ENCODE results near the gene ARMCX5.
A peak's percentile ranks its signal among the peaks of the same experiment; 100 is the strongest.

The ARMCX5 gene

DNA sequence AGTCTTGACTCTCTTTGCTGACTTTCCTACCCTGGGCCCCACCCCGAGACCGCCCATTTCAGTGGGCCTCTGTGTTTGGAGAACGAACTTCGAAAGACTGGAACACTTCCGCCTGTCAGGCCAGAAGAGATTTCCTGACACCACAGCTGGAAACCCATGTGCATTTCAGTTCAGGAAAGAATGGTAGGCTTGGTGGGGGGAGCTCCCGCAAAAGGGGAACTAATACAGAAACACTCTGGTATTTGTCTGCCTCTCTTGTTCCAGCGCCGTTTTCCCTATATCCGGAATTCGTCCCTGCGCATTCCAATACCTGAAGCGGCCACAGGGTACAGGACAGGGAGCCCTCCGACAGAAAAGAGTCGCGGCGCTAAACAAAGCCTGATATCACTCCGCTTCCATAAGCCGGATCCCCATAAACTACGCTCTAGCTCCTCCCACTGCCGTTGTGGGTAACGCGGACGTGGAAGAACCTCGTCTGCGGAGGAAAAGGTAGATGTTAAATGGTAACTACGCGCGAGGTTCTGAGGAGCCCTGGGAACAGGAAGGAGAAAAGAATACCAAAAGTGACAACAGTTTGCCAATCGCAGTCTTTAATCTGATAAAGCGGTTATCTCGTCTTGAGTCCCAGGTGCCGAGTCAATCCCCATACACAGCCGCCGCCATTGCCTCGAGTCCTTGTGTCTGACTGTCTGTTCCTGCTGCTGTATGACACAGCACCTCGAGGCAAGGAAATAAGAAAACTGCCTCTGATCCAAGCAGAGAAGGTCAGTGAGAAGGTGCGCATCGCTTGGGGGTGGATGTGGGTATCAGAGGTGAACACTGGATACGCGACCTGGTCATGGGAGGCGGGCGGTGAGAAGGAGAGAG, at the start of gene ARMCX5:
Gene ARMCX5, plus strand, starts transcription at position 432 of the 867 bp plus-strand sequence. CDS start 2,627 bp downstream, outside the sequence.
- Histone ChIP-seq H3K4me1 (peaks cover 11 to 31% (median 17%) of the 10 kb centered on the region in 10 experiments; a peak in 16 of 20 replicates), H3K9me3 (replicated peaks in 1 of 11) (peaks cover 0 to 11% (median 0%) of the 10 kb centered on the region in 11 experiments; a peak in 2 of 22 replicates), H3K27ac (peak within 1 kb of the TSS; percentile 67 to 88 (median 82); a peak in 21 of 22 replicates), H3K36me3 (peaks cover 11 to 18% (median 15%) of the 10 kb centered on the region in 11 experiments; a peak in 14 of 22 replicates), H3K9ac (peak within 1 kb of the TSS; percentile 77 to 88 (median 83)), H3K4me3 (peak within 1 kb of the TSS; percentile 60 to 78 (median 72)), H3K27me3 (no peaks in the 10 kb centered on the region), H4K20me1 (no peaks in the 10 kb centered on the region), H3K4me2 (peak within 1 kb of the TSS; percentile 45 to 78 (median 70))
- no peak for TF ChIP-seq Cebpa-rat (IDR thresholded peaks at IDR 0.05)

DNA sequence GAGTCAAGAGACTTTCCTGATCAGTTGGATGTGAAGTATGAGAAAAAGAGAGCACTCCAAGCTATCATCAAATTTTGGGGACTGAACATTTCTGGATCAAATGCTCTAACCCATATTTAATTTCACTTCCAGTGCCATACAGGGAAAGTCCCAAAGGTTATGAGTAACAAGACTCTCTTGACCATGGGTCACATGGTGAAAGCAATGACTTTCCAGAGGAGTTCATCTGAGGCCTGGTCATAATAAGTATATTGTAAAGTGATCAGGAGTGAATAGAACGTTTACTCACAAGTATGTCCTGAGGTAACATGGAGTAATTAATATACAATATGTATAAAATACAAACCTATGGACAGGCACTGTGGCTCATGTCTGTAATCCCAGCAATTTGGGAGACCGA, 40.7 kb upstream of the ARMCX5 start:
- Histone ChIP-seq H3K36me3 (no peaks in the 10 kb centered on the region), H3K4me2 (no peak overlapping the region), H3K4me1 (no peaks in the 10 kb centered on the region), H4K20me1 (no peaks in the 10 kb centered on the region), H3K27me3 (no peaks in the 10 kb centered on the region; a peak in 2 of 22 replicates), H3K9ac (no peak overlapping the region), H3K4me3 (no peak overlapping the region), H3K27ac (no peak overlapping the region), H3K9me3 (replicated peaks in 1 of 11) (no peaks in the 10 kb centered on the region)
- TF ChIP-seq Cebpa-rat (IDR thresholded peaks at IDR 0.05): no peak

DNA sequence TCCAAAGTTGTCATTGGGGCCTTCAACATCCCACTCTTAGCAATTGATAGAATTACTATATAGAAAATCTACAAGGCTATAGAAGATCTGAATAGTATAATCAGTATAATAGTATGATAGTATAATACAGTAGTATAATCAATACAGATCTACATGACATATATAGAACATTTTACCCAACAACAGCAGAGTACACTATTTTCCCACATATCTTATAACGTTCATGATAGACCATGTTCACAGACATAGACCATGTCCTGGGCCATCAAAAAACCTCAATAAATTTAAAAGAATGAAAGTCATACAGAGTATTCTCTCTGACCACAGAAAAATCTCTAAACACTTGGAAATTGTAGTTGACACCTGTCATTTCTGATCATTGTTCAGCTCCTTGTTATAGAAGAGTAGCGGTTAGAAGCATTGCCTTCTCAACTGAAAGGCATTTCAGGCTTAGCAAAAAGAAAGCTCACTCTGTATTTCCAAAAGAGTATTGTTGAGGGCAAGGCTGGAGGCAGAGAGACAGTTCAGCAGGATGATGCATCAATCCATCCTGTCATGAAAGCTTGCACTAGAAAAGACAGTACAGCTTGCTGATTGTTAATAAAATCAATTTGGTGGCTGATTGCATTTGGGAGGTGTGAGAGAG, 38.8 kb upstream of the ARMCX5 start:
- no peaks in the 10 kb centered on the region for H4K20me1 ChIP-seq
- no peaks in the 10 kb centered on the region for H3K4me1 ChIP-seq
- no peak for TF ChIP-seq Cebpa-rat (IDR thresholded peaks at IDR 0.05)
- no peak overlapping the region for H3K4me2 ChIP-seq
- no peaks in the 10 kb centered on the region for H3K9me3 ChIP-seq (replicated peaks in 1 of 11)
- no peaks in the 10 kb centered on the region for H3K36me3 ChIP-seq
- no peak overlapping the region for H3K4me3 ChIP-seq
- no peak overlapping the region for H3K9ac ChIP-seq
- H3K27me3 ChIP-seq: no peaks in the 10 kb centered on the region
- H3K27ac ChIP-seq: no peak overlapping the region

DNA sequence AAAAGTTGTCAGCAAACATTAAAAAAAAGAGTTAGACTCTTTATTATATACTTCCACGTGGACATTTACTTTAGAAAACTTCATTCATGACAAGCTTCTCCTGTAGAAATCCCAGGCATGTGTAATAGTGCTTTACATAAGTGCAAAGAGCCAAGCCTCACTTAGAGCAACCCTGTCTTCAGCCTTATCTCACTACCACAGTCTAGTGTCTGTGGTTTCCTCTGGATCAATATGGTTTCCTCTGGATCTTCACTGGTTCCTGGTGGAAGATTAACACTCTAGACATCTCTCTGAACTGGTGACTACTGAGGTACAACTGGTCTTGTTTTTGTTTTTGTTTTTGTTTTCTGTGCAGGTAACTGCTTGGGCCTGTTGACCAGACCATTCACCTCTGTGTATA, 18.4 kb upstream of the ARMCX5 start:
- Histone ChIP-seq H3K27me3 (no peaks in the 10 kb centered on the region), H3K9me3 (replicated peaks in 1 of 11) (no peaks in the 10 kb centered on the region), H3K4me3 (no peak overlapping the region), H3K4me1 (no peaks in the 10 kb centered on the region), H3K36me3 (no peaks in the 10 kb centered on the region), H3K9ac (no peak overlapping the region), H3K27ac (no peak overlapping the region), H4K20me1 (no peaks in the 10 kb centered on the region), H3K4me2 (no peak overlapping the region)
- no peak for TF ChIP-seq Cebpa-rat (IDR thresholded peaks at IDR 0.05)

DNA sequence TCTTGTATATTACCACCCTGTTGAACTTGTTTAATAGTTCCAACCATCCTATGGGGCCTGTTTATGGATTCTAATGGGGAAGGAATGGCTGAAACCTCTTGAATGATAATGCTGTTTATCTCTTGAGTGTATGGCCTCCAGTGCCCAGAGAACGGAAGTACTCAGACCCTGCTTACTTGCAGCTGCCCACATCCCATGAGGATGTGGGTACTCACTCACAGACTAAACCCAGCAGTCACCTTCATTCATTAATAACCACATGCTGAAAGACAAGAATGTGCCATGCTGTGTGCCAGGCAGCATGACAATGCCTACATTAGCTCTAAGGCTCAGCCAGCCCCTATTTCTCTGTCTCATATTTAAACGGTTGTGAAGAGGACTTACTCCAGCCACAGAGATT, 5.9 kb upstream of the ARMCX5 start:
- H3K4me2 ChIP-seq: no peak overlapping the region
- H3K4me3 ChIP-seq: no peak overlapping the region
- H3K4me1 ChIP-seq: peaks cover 0 to under 1% (median 0%) of the 10 kb centered on the region in 10 experiments; a peak in 1 of 20 replicates
- no peaks in the 10 kb centered on the region for H3K36me3 ChIP-seq
- no peaks in the 10 kb centered on the region for H3K27me3 ChIP-seq
- H3K9me3 ChIP-seq (replicated peaks in 1 of 11): peaks cover 0 to 2% (median 0%) of the 10 kb centered on the region in 11 experiments; a peak in 1 of 22 replicates
- no peak for TF ChIP-seq Cebpa-rat (IDR thresholded peaks at IDR 0.05)
- H4K20me1 ChIP-seq: no peaks in the 10 kb centered on the region
- H3K27ac ChIP-seq: no peak overlapping the region
- H3K9ac ChIP-seq: no peak overlapping the region

DNA sequence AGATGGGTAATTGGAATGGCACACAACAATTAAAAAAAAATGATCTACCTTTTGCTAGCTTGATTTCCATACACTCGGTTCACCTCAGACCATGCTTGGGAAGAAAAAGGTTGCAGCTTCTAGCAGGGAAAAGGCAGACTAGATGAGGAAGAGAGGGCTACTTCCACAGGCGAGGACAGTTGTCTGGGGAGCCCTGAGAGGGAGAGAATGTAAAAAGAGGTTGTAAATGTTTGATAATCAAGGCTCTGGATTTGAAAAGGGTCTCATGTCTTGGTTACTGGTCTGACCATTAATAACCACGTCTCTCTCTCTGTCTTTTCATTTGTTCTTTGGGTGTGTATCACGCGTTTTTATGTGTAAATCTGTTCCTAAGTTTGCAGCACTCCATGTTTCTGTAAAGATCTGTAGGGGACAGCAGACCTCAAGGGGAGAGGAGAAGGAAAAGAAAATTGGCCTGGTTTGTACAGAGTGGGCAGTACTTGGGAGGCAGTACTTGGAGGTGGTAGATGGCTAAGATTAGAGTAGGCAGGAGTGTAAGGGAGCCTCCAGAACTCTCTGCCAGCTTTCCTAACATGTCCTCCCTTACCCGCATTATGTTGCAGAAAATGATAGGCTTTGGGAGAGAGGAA, 750 bp downstream of the ARMCX5 start:
- H4K20me1 ChIP-seq: no peaks in the 10 kb centered on the region
- peak overlapping the region; percentile 77 to 88 (median 83) for H3K9ac ChIP-seq
- peaks cover 0 to 11% (median 0%) of the 10 kb centered on the region in 11 experiments; a peak in 2 of 22 replicates for H3K9me3 ChIP-seq (replicated peaks in 1 of 11)
- H3K36me3 ChIP-seq: peaks cover 11 to 18% (median 15%) of the 10 kb centered on the region in 11 experiments; a peak in 14 of 22 replicates
- H3K4me1 ChIP-seq: peaks cover 15 to 35% (median 20%) of the 10 kb centered on the region in 10 experiments; a peak in 16 of 20 replicates
- H3K27me3 ChIP-seq: no peaks in the 10 kb centered on the region
- H3K4me3 ChIP-seq: peak overlapping the region; percentile 60 to 78 (median 72)
- no peak for TF ChIP-seq Cebpa-rat (IDR thresholded peaks at IDR 0.05)
- H3K4me2 ChIP-seq: peak overlapping the region; percentile 45 to 78 (median 70)
- peak overlapping the region; percentile 67 to 88 (median 82); a peak in 21 of 22 replicates for H3K27ac ChIP-seq

DNA sequence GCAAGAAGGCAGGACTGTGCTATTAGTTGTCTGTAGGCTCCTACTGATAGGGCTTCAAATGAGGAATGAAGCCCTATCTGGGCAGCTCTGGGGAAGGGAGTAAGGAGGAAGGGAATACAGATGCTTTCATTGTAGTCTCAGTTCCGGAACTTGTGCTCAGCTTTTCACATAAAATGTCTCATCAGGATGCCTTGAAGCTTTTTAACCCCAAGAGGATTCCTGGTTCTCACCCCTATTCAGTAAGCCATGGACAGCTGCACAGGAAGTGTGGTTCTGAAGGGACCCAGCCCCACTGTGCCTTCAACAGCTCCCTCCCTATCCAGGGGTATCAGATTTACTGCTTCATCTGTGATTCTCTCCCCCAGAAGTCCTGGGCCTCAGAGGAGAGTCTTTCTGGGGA, 5.0 kb downstream of the ARMCX5 start:
- H4K20me1 ChIP-seq: no peaks in the 10 kb centered on the region
- H3K27me3 ChIP-seq: no peaks in the 10 kb centered on the region
- H3K4me1 ChIP-seq: peaks cover 12 to 35% (median 20%) of the 10 kb centered on the region in 10 experiments; a peak in 16 of 20 replicates
- peak overlapping the region in 1 of 11 experiments; percentile 9; a peak in 1 of 22 replicates for H3K9ac ChIP-seq
- no peak for TF ChIP-seq Cebpa-rat (IDR thresholded peaks at IDR 0.05)
- peaks cover 0 to 9% (median 0%) of the 10 kb centered on the region in 11 experiments; a peak in 4 of 22 replicates for H3K9me3 ChIP-seq (replicated peaks in 1 of 11)
- H3K4me3 ChIP-seq: no peak overlapping the region
- peaks cover 14 to 37% (median 18%) of the 10 kb centered on the region in 11 experiments; a peak in 16 of 22 replicates for H3K36me3 ChIP-seq
- peak overlapping the region in 9 of 11 experiments; percentile 10 to 48 (median 31); a peak in 15 of 22 replicates for H3K4me2 ChIP-seq
- peak overlapping the region in 2 of 11 experiments; percentile 23; a peak in 2 of 22 replicates for H3K27ac ChIP-seq

DNA sequence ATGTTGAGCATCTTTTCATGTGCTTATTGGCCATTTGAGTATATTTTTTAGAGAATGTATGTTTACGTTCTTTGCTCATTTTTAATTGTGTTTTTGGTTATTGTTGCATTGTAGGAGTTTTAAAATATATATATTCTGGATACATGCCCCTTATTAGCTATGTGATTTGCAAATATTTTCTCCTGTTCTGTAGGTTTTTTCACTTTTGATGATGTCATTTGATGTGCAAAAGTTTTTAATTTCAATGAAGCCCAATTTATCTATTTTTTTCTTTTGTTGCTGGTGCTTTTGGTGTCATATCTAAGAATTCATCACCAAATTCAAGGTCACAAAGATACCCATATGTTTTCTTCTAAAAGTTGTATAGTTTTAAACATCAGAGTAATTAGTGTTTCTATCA, 6.8 kb downstream of the ARMCX5 start:
- H3K27ac ChIP-seq: no peak overlapping the region
- peaks cover 22 to 52% (median 28%) of the 10 kb centered on the region in 11 experiments; a peak in 21 of 22 replicates for H3K36me3 ChIP-seq
- peaks cover 5 to 21% (median 8%) of the 10 kb centered on the region in 11 experiments; a peak in 21 of 22 replicates for H3K9me3 ChIP-seq (replicated peaks in 1 of 11)
- H4K20me1 ChIP-seq: no peaks in the 10 kb centered on the region
- H3K27me3 ChIP-seq: no peaks in the 10 kb centered on the region
- no peak overlapping the region for H3K9ac ChIP-seq
- H3K4me1 ChIP-seq: peaks cover 8 to 26% (median 17%) of the 10 kb centered on the region in 10 experiments; a peak in 16 of 20 replicates
- no peak overlapping the region for H3K4me3 ChIP-seq
- no peak for TF ChIP-seq Cebpa-rat (IDR thresholded peaks at IDR 0.05)
- no peak overlapping the region for H3K4me2 ChIP-seq

Data from BLaER1 treated with 17β-estradiol and CSF1 and Interleukin-3, amounts not matched to agents 10 nM and 100 nM (cell line).